ENCODE data around the gene ZDHHC17. TPM values are rescaled to one million over a fixed set of nuclear protein-coding genes. Genes with fewer than 3 reads are reported as not detected.

The ZDHHC17 gene
- total and polyA plus RNA-seq, 2 experiments from 2014 or later = 11.7 to 39.8 TPM

- TF ChIP-seq CTCF (IDR thresholded peaks at IDR 0.05; ENCODE audit: poor library complexity) (no peak), EZH2 (IDR thresholded peaks at IDR 0.05; ENCODE audit: borderline replicate concordance) (no peak), EZH2phosphoT487 (IDR thresholded peaks at IDR 0.05; ENCODE audit: low read depth, severe bottlenecking, unreplicated experiment) (no peak)
Measured at GRCh38 chr12:76785407-76785806, 21.5 kb downstream of the ZDHHC17 start.

DNA sequence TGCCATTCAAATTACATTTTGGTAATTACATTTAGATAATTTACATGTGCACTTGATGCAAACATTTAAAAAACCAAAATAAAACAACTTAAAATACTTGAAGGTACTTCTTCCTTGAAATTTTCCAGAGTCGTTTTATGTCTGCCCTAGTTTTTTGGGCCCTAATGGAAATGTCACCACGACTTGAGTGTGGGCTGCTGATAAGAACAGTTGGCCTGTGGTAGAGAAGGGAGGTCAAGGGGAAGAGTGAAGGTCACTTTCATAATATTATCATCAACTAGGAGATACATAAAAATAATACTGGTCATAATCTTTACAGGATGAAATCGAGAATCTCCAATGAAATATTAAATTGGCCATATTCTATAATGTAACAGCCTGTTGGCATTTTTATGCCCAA is 23.1 kb downstream of the ZDHHC17 start:
- H2AFZ ChIP-seq = no peak overlapping the region
- no peak overlapping the region for H3K4me3 ChIP-seq
- H3K27me3 ChIP-seq = no peaks in the 10 kb centered on the region
- peaks cover 8% of the 10 kb centered on the region for H4K20me1 ChIP-seq (ENCODE audit: insufficient read depth, poor library complexity, severe bottlenecking)
- TF ChIP-seq EZH2 (IDR thresholded peaks at IDR 0.05; ENCODE audit: borderline replicate concordance) (no peak), EZH2phosphoT487 (IDR thresholded peaks at IDR 0.05; ENCODE audit: low read depth, severe bottlenecking, unreplicated experiment) (no peak), CTCF (IDR thresholded peaks at IDR 0.05; ENCODE audit: poor library complexity) (no peak)
- no peak overlapping the region for H3K27ac ChIP-seq
- H3K4me1 ChIP-seq (ENCODE audit: insufficient read depth) = peaks cover 9% of the 10 kb centered on the region
- H3K9me2 ChIP-seq (replicated peaks; ENCODE audit: insufficient read depth) = no peaks in the 10 kb centered on the region
- peaks cover 89% of the 10 kb centered on the region for H3K79me2 ChIP-seq
- no peaks in the 10 kb centered on the region for H3K36me3 ChIP-seq (replicated peaks; ENCODE audit: insufficient read depth, low read depth)
- H3K4me2 ChIP-seq = no peak overlapping the region
- DNase-seq (ENCODE audit: low spot score) = no peak
- WGBS (ENCODE audit: low lambda C conversion rate, missing lambda C conversion rate) = 81% methylated on average over 3 of the region's 3 CpGs
- no peaks in the 10 kb centered on the region for H3K9me3 ChIP-seq (ENCODE audit: low read depth)

More at GRCh38 chr12:76785407-76785806, 21.5 kb downstream of the ZDHHC17 start:
- no peak overlapping the region for H2AFZ ChIP-seq
- no peaks in the 10 kb centered on the region for H3K36me3 ChIP-seq (replicated peaks; ENCODE audit: insufficient read depth, low read depth)
- no peaks in the 10 kb centered on the region for H3K9me2 ChIP-seq (replicated peaks; ENCODE audit: insufficient read depth)
- H3K9me3 ChIP-seq (ENCODE audit: low read depth) = no peaks in the 10 kb centered on the region
- peaks cover 94% of the 10 kb centered on the region for H3K79me2 ChIP-seq
- H3K27ac ChIP-seq = no peak overlapping the region
- WGBS (ENCODE audit: low lambda C conversion rate, missing lambda C conversion rate) = 84% methylated on average over 1 of the region's 1 CpG
- no peak overlapping the region for H3K4me2 ChIP-seq
- DNase-seq (ENCODE audit: low spot score) = no peak
- H3K4me1 ChIP-seq (ENCODE audit: insufficient read depth) = peaks cover 12% of the 10 kb centered on the region
- H4K20me1 ChIP-seq (ENCODE audit: insufficient read depth, poor library complexity, severe bottlenecking) = peaks cover 9% of the 10 kb centered on the region
- H3K4me3 ChIP-seq = no peak overlapping the region
- no peaks in the 10 kb centered on the region for H3K27me3 ChIP-seq

- 100% methylated on average over 2 of the region's 2 CpGs for WGBS (ENCODE audit: low lambda C conversion rate, missing lambda C conversion rate)
- H3K27ac ChIP-seq = no peak overlapping the region
- H3K9me3 ChIP-seq (ENCODE audit: low read depth) = no peaks in the 10 kb centered on the region
- H3K36me3 ChIP-seq (replicated peaks; ENCODE audit: insufficient read depth, low read depth) = no peaks in the 10 kb centered on the region
- peaks cover 89% of the 10 kb centered on the region for H3K79me2 ChIP-seq
- TF ChIP-seq EZH2 (IDR thresholded peaks at IDR 0.05; ENCODE audit: borderline replicate concordance) = no peak
- no peak for TF ChIP-seq EZH2phosphoT487 (IDR thresholded peaks at IDR 0.05; ENCODE audit: low read depth, severe bottlenecking, unreplicated experiment)
- no peak for TF ChIP-seq CTCF (IDR thresholded peaks at IDR 0.05; ENCODE audit: poor library complexity)
- peaks cover 12% of the 10 kb centered on the region for H4K20me1 ChIP-seq (ENCODE audit: insufficient read depth, poor library complexity, severe bottlenecking)
- H2AFZ ChIP-seq = no peak overlapping the region
- DNase-seq (ENCODE audit: low spot score) = no peak
- no peaks in the 10 kb centered on the region for H3K27me3 ChIP-seq
- H3K4me3 ChIP-seq = no peak overlapping the region
- H3K4me2 ChIP-seq = no peak overlapping the region
- H3K4me1 ChIP-seq (ENCODE audit: insufficient read depth) = peaks cover 3% of the 10 kb centered on the region
- no peaks in the 10 kb centered on the region for H3K9me2 ChIP-seq (replicated peaks; ENCODE audit: insufficient read depth)
Measured at GRCh38 chr12:76787689-76788088, 23.8 kb downstream of the ZDHHC17 start.

Data from hepatocyte (in vitro differentiated cells).